GM12878 (cell line): ENCODE results near the gene HESX1. TPM values are rescaled to one million over a fixed set of nuclear protein-coding genes. Genes with fewer than 3 reads are reported as not detected.

Experiments used
- ASH2L ChIP-seq: fragments of 300-600, 200-600 bp; sonication (generic); IDR thresholded peaks from 2 replicates; pipeline ENCODE4 v1.6.1; 2017; ENCODE audit warnings: low read depth, mild to moderate bottlenecking, borderline replicate concordance
- BACH1 ChIP-seq: fragments of 450-650 bp; IDR thresholded peaks from 2 replicates; pipeline ENCODE4 v1.6.1; 2017; ENCODE audit warnings: mild to moderate bottlenecking, borderline replicate concordance
- BRCA1 ChIP-seq: IDR thresholded peaks from 2 replicates; pipeline ENCODE4 v1.6.1; 2011; ENCODE audit warnings: low read depth, low read length, improper control_type of control experiment
- EED ChIP-seq: sonication (generic); IDR thresholded peaks from 2 replicates; pipeline ENCODE4 v1.6.1; 2016; ENCODE audit warnings: antibody characterized with exemption, low read depth
- ESRRA ChIP-seq: IDR thresholded peaks from 2 replicates; pipeline ENCODE4 v1.6.1; 2012; ENCODE audit warnings: mild to moderate bottlenecking, low read length, improper control_type of control experiment
- GABPA ChIP-seq: IDR thresholded peaks from 2 replicates; pipeline ENCODE4 v1.6.1; 2014; ENCODE audit warnings: antibody characterized with exemption, low read depth, mild to moderate bottlenecking, inconsistent platforms
- JUNB ChIP-seq: IDR thresholded peaks from 2 replicates; pipeline ENCODE4 v1.6.1; 2016; ENCODE audit warnings: antibody characterized with exemption, mild to moderate bottlenecking
- LARP7 ChIP-seq: fragments of 450-650 bp; IDR thresholded peaks from 2 replicates; pipeline ENCODE4 v1.6.1; 2017; ENCODE audit warnings: mild to moderate bottlenecking
- NBN ChIP-seq: fragments of 450-650 bp; IDR thresholded peaks from 2 replicates; pipeline ENCODE4 v1.6.1; 2016
- NFXL1 ChIP-seq: fragments of 450-650 bp; IDR thresholded peaks from 2 replicates; pipeline ENCODE4 v1.6.1; 2017; ENCODE audit warnings: antibody characterized with exemption, mild to moderate bottlenecking, borderline replicate concordance
- NFYA ChIP-seq: IDR thresholded peaks from 2 replicates; pipeline ENCODE4 v1.6.1; 2011; ENCODE audit warnings: low read depth, mild to moderate bottlenecking, low read length, improper control_type of control experiment, borderline replicate concordance
- NFYB ChIP-seq: IDR thresholded peaks from 2 replicates; pipeline ENCODE4 v1.6.1; 2011; ENCODE audit warnings: low read depth, mild to moderate bottlenecking, low read length, improper control_type of control experiment, moderate library complexity; ENCODE audit not compliant: insufficient read depth
- POLR2AphosphoS2 ChIP-seq: IDR thresholded peaks from 2 replicates; pipeline ENCODE4 v1.6.1; 2011; ENCODE audit warnings: low read depth, mild to moderate bottlenecking, low read length, improper control_type of control experiment, moderate library complexity
- RAD51 ChIP-seq: fragments of 450-650 bp; IDR thresholded peaks from 2 replicates; pipeline ENCODE4 v1.6.1; 2016; ENCODE audit warnings: moderate library complexity, mild to moderate bottlenecking, inconsistent platforms
- SIN3A ChIP-seq: IDR thresholded peaks from 2 replicates; pipeline ENCODE4 v1.6.1; 2012; ENCODE audit warnings: low read depth, low read length, improper control_type of control experiment
- SIX5 ChIP-seq: IDR thresholded peaks from 2 replicates; pipeline ENCODE4 v1.6.1; 2011; ENCODE audit warnings: mild to moderate bottlenecking, low read depth, low read length, moderate library complexity; ENCODE audit not compliant: severe bottlenecking
- SP1 ChIP-seq: IDR thresholded peaks from one replicate; pipeline ENCODE4 v1.6.1; 2011; ENCODE audit warnings: low read depth, low read length
- TCF7 ChIP-seq: IDR thresholded peaks from 2 replicates; pipeline ENCODE4 v1.6.1; 2014; ENCODE audit warnings: antibody characterized with exemption, borderline replicate concordance
- YBX1 ChIP-seq: fragments of 450-650 bp; IDR thresholded peaks from 2 replicates; pipeline ENCODE4 v1.6.1; 2016; ENCODE audit warnings: antibody characterized with exemption
- YY1 ChIP-seq: IDR thresholded peaks from 2 replicates; pipeline ENCODE4 v1.6.1; 2011; ENCODE audit warnings: low read depth, mild to moderate bottlenecking, low read length
- ZNF384 ChIP-seq: IDR thresholded peaks from 2 replicates; pipeline ENCODE4 v1.6.1; 2012; ENCODE audit warnings: low read depth, mild to moderate bottlenecking, low read length, improper control_type of control experiment, borderline replicate concordance
- ZSCAN29 ChIP-seq: fragments of 450-650 bp; IDR thresholded peaks from 2 replicates; pipeline ENCODE4 v1.6.1; 2017; ENCODE audit warnings: mild to moderate bottlenecking, moderate library complexity
- polyA plus RNA-seq, 11 experiments: library from polyadenylated mRNA; depleted of rRNA in 4 of 11; unstranded in 6 of 11; stranded (reverse) in 5 of 11; fragments of >200 nt; fragmentation: Nextera tagmentation in 4 of 11; fragmentation: Illumina TruSeq in 1 of 11; extraction: Ambion mirVana in 4 of 11; extraction: Trizol in 1 of 11; gene quantifications; 1 replicate in 1 of 11; 2 replicates in 10 of 11; pipeline versions ENCODE4 v1.2.1 to v1.2.3, GENCODE V29; 2011 to 2016; ENCODE audit warnings: inconsistent platforms in 2 of 11, missing spikeins in 2 of 11, low read depth in 1 of 11
- total RNA-seq, 4 experiments: library from RNA; depleted of rRNA in 3 of 4; stranded (reverse); fragments of >200 nt in 3 of 4; fragmentation: Illumina TruSeq in 1 of 4; extraction: Trizol in 1 of 4; gene quantifications; 2 replicates each; pipeline versions ENCODE4 v1.2.1 to v1.2.3, GENCODE V29; 2013 to 2021
- TF ChIP-seq, protein P1 (sequence below): fragments of 450-650 bp; IDR thresholded peaks from 2 replicates; pipeline ENCODE4 v1.6.1; 2017; ENCODE audit warnings: mild to moderate bottlenecking, low read depth, inconsistent platforms; ENCODE audit not compliant: poor library complexity, severe bottlenecking
- TF ChIP-seq, protein P2 (sequence below): IDR thresholded peaks from 2 replicates; pipeline ENCODE4 v1.6.1; 2012; ENCODE audit warnings: low read depth, low read length, improper control_type of control experiment
- TF ChIP-seq, protein P3 (sequence below): fragments of 450-650 bp; IDR thresholded peaks from 2 replicates; pipeline ENCODE4 v1.6.1; 2018; ENCODE audit warnings: mild to moderate bottlenecking, low read depth, moderate library complexity; ENCODE audit not compliant: partially characterized antibody
- TF ChIP-seq, protein P4 (sequence below): fragments of 450-650 bp; IDR thresholded peaks from 2 replicates; pipeline ENCODE4 v1.6.1; 2016; ENCODE audit warnings: mild to moderate bottlenecking

Gene HESX1
- total and polyA plus RNA-seq, 10 of the 15 experiments (the other 5 are each of a cell fraction or from before 2014, with no cell fraction given), result 2.5 to 5.9 (median 4.3) TPM

GRCh38 chr3:57227930-57228751 lies 28.4 kb upstream of the HESX1 start (continued):
- TF ChIP-seq GABPA (no peak), EED (no peak), SP1 (no peak), SIX5 (no peak), BACH1 (peak; percentile 27; the same call in 1 of the 2 replicates), YBX1 (no peak), ESRRA (no peak), NFXL1 (no peak), JUNB (no peak), NFYA (no peak), TCF7 (no peak), NFYB (no peak), ZNF384 (no peak), YY1 (no peak), NBN (no peak), ZSCAN29 (0 out of 2 replicates have a peak, but pooled peaks have one; percentile 36), RAD51 (no peak), POLR2AphosphoS2 (no peak), ASH2L (no peak), BRCA1 (no peak), LARP7 (peak; percentile 74), SIN3A (peak; percentile 8; the same call in 1 of the 2 replicates)
- TF ChIP-seq, protein P1, sequence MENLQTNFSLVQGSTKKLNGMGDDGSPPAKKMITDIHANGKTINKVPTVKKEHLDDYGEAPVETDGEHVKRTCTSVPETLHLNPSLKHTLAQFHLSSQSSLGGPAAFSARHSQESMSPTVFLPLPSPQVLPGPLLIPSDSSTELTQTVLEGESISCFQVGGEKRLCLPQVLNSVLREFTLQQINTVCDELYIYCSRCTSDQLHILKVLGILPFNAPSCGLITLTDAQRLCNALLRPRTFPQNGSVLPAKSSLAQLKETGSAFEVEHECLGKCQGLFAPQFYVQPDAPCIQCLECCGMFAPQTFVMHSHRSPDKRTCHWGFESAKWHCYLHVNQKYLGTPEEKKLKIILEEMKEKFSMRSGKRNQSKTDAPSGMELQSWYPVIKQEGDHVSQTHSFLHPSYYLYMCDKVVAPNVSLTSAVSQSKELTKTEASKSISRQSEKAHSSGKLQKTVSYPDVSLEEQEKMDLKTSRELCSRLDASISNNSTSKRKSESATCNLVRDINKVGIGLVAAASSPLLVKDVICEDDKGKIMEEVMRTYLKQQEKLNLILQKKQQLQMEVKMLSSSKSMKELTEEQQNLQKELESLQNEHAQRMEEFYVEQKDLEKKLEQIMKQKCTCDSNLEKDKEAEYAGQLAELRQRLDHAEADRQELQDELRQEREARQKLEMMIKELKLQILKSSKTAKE, result no peak
- TF ChIP-seq, protein P2, sequence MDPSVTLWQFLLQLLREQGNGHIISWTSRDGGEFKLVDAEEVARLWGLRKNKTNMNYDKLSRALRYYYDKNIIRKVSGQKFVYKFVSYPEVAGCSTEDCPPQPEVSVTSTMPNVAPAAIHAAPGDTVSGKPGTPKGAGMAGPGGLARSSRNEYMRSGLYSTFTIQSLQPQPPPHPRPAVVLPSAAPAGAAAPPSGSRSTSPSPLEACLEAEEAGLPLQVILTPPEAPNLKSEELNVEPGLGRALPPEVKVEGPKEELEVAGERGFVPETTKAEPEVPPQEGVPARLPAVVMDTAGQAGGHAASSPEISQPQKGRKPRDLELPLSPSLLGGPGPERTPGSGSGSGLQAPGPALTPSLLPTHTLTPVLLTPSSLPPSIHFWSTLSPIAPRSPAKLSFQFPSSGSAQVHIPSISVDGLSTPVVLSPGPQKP, result no peak
- TF ChIP-seq, protein P3, sequence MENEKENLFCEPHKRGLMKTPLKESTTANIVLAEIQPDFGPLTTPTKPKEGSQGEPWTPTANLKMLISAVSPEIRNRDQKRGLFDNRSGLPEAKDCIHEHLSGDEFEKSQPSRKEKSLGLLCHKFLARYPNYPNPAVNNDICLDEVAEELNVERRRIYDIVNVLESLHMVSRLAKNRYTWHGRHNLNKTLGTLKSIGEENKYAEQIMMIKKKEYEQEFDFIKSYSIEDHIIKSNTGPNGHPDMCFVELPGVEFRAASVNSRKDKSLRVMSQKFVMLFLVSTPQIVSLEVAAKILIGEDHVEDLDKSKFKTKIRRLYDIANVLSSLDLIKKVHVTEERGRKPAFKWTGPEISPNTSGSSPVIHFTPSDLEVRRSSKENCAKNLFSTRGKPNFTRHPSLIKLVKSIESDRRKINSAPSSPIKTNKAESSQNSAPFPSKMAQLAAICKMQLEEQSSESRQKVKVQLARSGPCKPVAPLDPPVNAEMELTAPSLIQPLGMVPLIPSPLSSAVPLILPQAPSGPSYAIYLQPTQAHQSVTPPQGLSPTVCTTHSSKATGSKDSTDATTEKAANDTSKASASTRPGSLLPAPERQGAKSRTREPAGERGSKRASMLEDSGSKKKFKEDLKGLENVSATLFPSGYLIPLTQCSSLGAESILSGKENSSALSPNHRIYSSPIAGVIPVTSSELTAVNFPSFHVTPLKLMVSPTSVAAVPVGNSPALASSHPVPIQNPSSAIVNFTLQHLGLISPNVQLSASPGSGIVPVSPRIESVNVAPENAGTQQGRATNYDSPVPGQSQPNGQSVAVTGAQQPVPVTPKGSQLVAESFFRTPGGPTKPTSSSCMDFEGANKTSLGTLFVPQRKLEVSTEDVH, result no peak
- TF ChIP-seq, protein P4, sequence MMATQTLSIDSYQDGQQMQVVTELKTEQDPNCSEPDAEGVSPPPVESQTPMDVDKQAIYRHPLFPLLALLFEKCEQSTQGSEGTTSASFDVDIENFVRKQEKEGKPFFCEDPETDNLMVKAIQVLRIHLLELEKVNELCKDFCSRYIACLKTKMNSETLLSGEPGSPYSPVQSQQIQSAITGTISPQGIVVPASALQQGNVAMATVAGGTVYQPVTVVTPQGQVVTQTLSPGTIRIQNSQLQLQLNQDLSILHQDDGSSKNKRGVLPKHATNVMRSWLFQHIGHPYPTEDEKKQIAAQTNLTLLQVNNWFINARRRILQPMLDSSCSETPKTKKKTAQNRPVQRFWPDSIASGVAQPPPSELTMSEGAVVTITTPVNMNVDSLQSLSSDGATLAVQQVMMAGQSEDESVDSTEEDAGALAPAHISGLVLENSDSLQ, result peak; percentile 54; the same call in 1 of the 2 replicates
